NCI-H146 (cell line): ENCODE measurements around the gene HCCS.
"Not testable (repeated sequence)": the region's sequence is repeated elsewhere in the genome, so short reads cannot be mapped to it uniquely, and the experiment has no call there.

Experiments used
- DNase-seq: peaks from one replicate; lab custom pipeline; 2025; lab: John Stamatoyannopoulos, UW

The HCCS gene

GRCh38 chrX:11123087-11123486, 12.0 kb downstream of the HCCS start:
- not testable (repeated sequence) for DNase-seq

- no peak for DNase-seq
Observed at GRCh38 chrX:11124112-11124511, 13.0 kb downstream of the HCCS start.

- DNase-seq = no peak
Observed at GRCh38 chrX:11125060-11125459, 13.9 kb downstream of the HCCS start.

GRCh38 chrX:11129534-11130105, 18.5 kb downstream of the HCCS start:
- no peak for DNase-seq

- no peak for DNase-seq
Observed at GRCh38 chrX:11130136-11130535, 19.0 kb downstream of the HCCS start.

- DNase-seq = no peak
Observed at GRCh38 chrX:11131146-11131545, 20.0 kb downstream of the HCCS start.

GRCh38 chrX:11135564-11136185, 24.5 kb downstream of the HCCS start:
- DNase-seq = no peak

- peak; percentile 5 for DNase-seq
Observed at GRCh38 chrX:11137543-11138139, 26.5 kb downstream of the HCCS start.

GRCh38 chrX:11138498-11139390, 27.6 kb downstream of the HCCS start:
- no peak for DNase-seq

GRCh38 chrX:11143931-11144678, 33.0 kb downstream of the HCCS start:
- DNase-seq = peak; percentile 80

GRCh38 chrX:11146411-11146810, 35.3 kb downstream of the HCCS start:
- DNase-seq = no peak

GRCh38 chrX:11148401-11148800, 37.3 kb downstream of the HCCS start:
- DNase-seq = no peak

- peak; percentile 67 for DNase-seq
Observed at GRCh38 chrX:11151799-11152559, 40.8 kb downstream of the HCCS start.

GRCh38 chrX:11159149-11159548, 48.0 kb downstream of the HCCS start:
- DNase-seq = no peak

GRCh38 chrX:11164433-11164832, 53.3 kb downstream of the HCCS start:
- no peak for DNase-seq

- DNase-seq = no peak
Observed at GRCh38 chrX:11171956-11172355, 60.8 kb downstream of the HCCS start.

- no peak for DNase-seq
Observed at GRCh38 chrX:11172415-11172814, 61.3 kb downstream of the HCCS start.
